ENCODE results near the gene TRAF6.

DNA sequence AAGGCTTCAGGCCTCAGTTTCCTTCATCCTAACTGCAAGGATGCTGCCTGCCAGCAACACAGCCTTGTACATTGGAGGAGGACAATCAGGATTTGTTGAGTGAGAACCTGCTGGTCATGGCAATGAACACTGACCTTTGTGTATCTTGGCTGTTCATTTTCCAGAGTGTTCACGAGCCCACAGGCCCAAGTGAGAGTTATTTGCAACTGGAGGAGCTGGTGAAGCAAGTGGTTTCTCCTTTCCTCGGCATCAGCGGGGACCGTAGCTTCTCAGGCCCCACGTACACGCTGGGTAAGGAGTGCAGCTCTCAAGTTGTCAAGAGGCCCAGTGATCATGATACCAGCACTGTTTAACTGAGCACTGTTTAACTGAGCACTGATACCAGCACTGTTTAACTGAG, 59.0 kb downstream of the TRAF6 start:
- TF ChIP-seq CTCF (IDR thresholded peaks at IDR 0.05; ENCODE audit: low read depth, low read length) (no peak), POLR2A (IDR thresholded peaks at IDR 0.05; ENCODE audit: extremely low read depth, insufficient read length) (no peak)
- TF ChIP-seq, protein P1, sequence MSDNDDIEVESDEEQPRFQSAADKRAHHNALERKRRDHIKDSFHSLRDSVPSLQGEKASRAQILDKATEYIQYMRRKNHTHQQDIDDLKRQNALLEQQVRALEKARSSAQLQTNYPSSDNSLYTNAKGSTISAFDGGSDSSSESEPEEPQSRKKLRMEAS (IDR thresholded peaks at IDR 0.05; ENCODE audit: low read depth, low read length): no peak

Data from NB4 (cell line).